Ectodermal cell (in vitro differentiated cells): Measurements from ENCODE around the gene MTUS2.

Experiments used
- H3K27ac ChIP-seq: 2 replicates; pipeline ENCODE4 v1.7.0; 2013; ENCODE audit warnings: mild to moderate bottlenecking, low read depth, low read length; ENCODE audit not compliant: insufficient read depth, poor library complexity, severe bottlenecking
- H3K27me3 ChIP-seq: 2 replicates; pipeline ENCODE4 v1.7.0; 2013; ENCODE audit warnings: mild to moderate bottlenecking, low read length; ENCODE audit not compliant: insufficient read depth, control insufficient read depth, poor library complexity, severe bottlenecking
- H3K36me3 ChIP-seq: one replicate; pipeline ENCODE4 v1.7.0; 2013; ENCODE audit warnings: low read length; ENCODE audit not compliant: control insufficient read depth, insufficient read depth
- H3K4me1 ChIP-seq: one replicate; pipeline ENCODE4 v1.7.0; 2013; ENCODE audit warnings: low read length; ENCODE audit not compliant: control insufficient read depth, insufficient read depth
- H3K4me3 ChIP-seq: 2 replicates; pipeline ENCODE4 v1.7.0; 2013; ENCODE audit warnings: low read depth, low read length, control low read depth; ENCODE audit not compliant: insufficient read depth
- H3K9me3 ChIP-seq: 2 replicates; pipeline ENCODE4 v1.7.0; 2013; ENCODE audit warnings: mild to moderate bottlenecking, low read length, moderate library complexity; ENCODE audit not compliant: control insufficient read depth
- WGBS, 2 experiments: methylation state at CpG; one replicate each; pipeline ENCODE4 v1.1.7; 2013; ENCODE audit warnings: missing lambda C conversion rate in 2 of 2; 5-methylcytosine and 5-hydroxymethylcytosine counted together

Gene MTUS2

GRCh38 chr13:29006359-29006850 lies 186.3 kb downstream of the MTUS2 start:
- Histone ChIP-seq H3K4me1 (no peaks in the 10 kb centered on the region), H3K4me3 (no peak overlapping the region), H3K36me3 (no peaks in the 10 kb centered on the region), H3K27me3 (no peaks in the 10 kb centered on the region), H3K9me3 (no peaks in the 10 kb centered on the region), H3K27ac (no peak overlapping the region)
- WGBS, 2 experiments = 67 to 78% methylated on average over 1 of the region's 2 CpGs

GRCh38 chr13:29008296-29008695 lies 188.2 kb downstream of the MTUS2 start:
- H3K4me3 ChIP-seq = no peak overlapping the region
- no peaks in the 10 kb centered on the region for H3K27me3 ChIP-seq
- H3K4me1 ChIP-seq = no peaks in the 10 kb centered on the region
- WGBS, 2 experiments = 71 to 78% methylated on average over 4 of the region's 4 CpGs
- no peaks in the 10 kb centered on the region for H3K9me3 ChIP-seq
- no peaks in the 10 kb centered on the region for H3K36me3 ChIP-seq
- H3K27ac ChIP-seq = no peak overlapping the region

- Histone ChIP-seq H3K27me3 (no peaks in the 10 kb centered on the region), H3K4me1 (no peaks in the 10 kb centered on the region), H3K4me3 (no peak overlapping the region), H3K27ac (no peak overlapping the region), H3K36me3 (no peaks in the 10 kb centered on the region), H3K9me3 (peaks cover 6% of the 10 kb centered on the region)
- 69 to 71% methylated on average over 7 of the region's 7 CpGs for WGBS, 2 experiments
Observed at GRCh38 chr13:29020314-29020713, 200.2 kb downstream of the MTUS2 start.

- 74 to 81% methylated on average over 2 of the region's 2 CpGs for WGBS, 2 experiments
Observed at GRCh38 chr13:29021311-29021710, 201.2 kb downstream of the MTUS2 start.

GRCh38 chr13:29021717-29022116 lies 201.6 kb downstream of the MTUS2 start:
- no peaks in the 10 kb centered on the region for H3K27me3 ChIP-seq
- H3K4me1 ChIP-seq = no peaks in the 10 kb centered on the region
- H3K4me3 ChIP-seq = no peak overlapping the region
- H3K9me3 ChIP-seq = peaks cover 6% of the 10 kb centered on the region
- H3K36me3 ChIP-seq = no peaks in the 10 kb centered on the region
- 85 to 87% methylated on average over 5 of the region's 5 CpGs for WGBS, 2 experiments
- no peak overlapping the region for H3K27ac ChIP-seq

More at GRCh38 chr13:29021311-29021710, 201.2 kb downstream of the MTUS2 start:
- Histone ChIP-seq H3K27me3 (no peaks in the 10 kb centered on the region), H3K4me3 (no peak overlapping the region), H3K36me3 (no peaks in the 10 kb centered on the region), H3K27ac (no peak overlapping the region), H3K4me1 (no peaks in the 10 kb centered on the region), H3K9me3 (peaks cover 6% of the 10 kb centered on the region)

- Histone ChIP-seq H3K27me3 (no peaks in the 10 kb centered on the region), H3K4me1 (no peaks in the 10 kb centered on the region), H3K4me3 (no peak overlapping the region), H3K36me3 (no peaks in the 10 kb centered on the region), H3K9me3 (peaks cover 6% of the 10 kb centered on the region), H3K27ac (no peak overlapping the region)
- WGBS, 2 experiments = 52 to 76% methylated on average over 2 to 4 of the region's 4 CpGs
Observed at GRCh38 chr13:29022410-29022809, 202.3 kb downstream of the MTUS2 start.

GRCh38 chr13:29022968-29023367 lies 202.8 kb downstream of the MTUS2 start:
- WGBS, 2 experiments = 75 to 93% methylated on average over 3 of the region's 3 CpGs

GRCh38 chr13:29024783-29025182 lies 204.6 kb downstream of the MTUS2 start:
- no peak overlapping the region for H3K27ac ChIP-seq
- peaks cover 6% of the 10 kb centered on the region for H3K9me3 ChIP-seq
- H3K4me3 ChIP-seq = no peak overlapping the region
- no peaks in the 10 kb centered on the region for H3K27me3 ChIP-seq
- no peaks in the 10 kb centered on the region for H3K4me1 ChIP-seq
- H3K36me3 ChIP-seq = no peaks in the 10 kb centered on the region
- 79 to 82% methylated on average over 8 of the region's 8 CpGs for WGBS, 2 experiments

More at GRCh38 chr13:29022968-29023367, 202.8 kb downstream of the MTUS2 start:
- no peaks in the 10 kb centered on the region for H3K4me1 ChIP-seq
- H3K36me3 ChIP-seq = no peaks in the 10 kb centered on the region
- no peak overlapping the region for H3K27ac ChIP-seq
- peaks cover 6% of the 10 kb centered on the region for H3K9me3 ChIP-seq
- H3K4me3 ChIP-seq = no peak overlapping the region
- no peaks in the 10 kb centered on the region for H3K27me3 ChIP-seq

- Histone ChIP-seq H3K4me1 (no peaks in the 10 kb centered on the region), H3K4me3 (no peak overlapping the region), H3K27me3 (no peaks in the 10 kb centered on the region), H3K9me3 (peaks cover 4% of the 10 kb centered on the region), H3K27ac (no peak overlapping the region), H3K36me3 (no peaks in the 10 kb centered on the region)
- WGBS, 2 experiments = 82 to 89% methylated on average over 5 of the region's 5 CpGs
Observed at GRCh38 chr13:29028868-29029267, 208.7 kb downstream of the MTUS2 start.

GRCh38 chr13:29038700-29039099 lies 218.6 kb downstream of the MTUS2 start:
- Histone ChIP-seq H3K4me3 (no peak overlapping the region), H3K4me1 (no peaks in the 10 kb centered on the region), H3K9me3 (peaks cover 2% of the 10 kb centered on the region), H3K27ac (no peak overlapping the region), H3K27me3 (no peaks in the 10 kb centered on the region), H3K36me3 (no peaks in the 10 kb centered on the region)
- 86 to 87% methylated on average over 11 of the region's 11 CpGs for WGBS, 2 experiments

- no peaks in the 10 kb centered on the region for H3K36me3 ChIP-seq
- 80 to 81% methylated on average over 18 of the region's 18 CpGs for WGBS, 2 experiments
Observed at GRCh38 chr13:29039212-29039611, 219.1 kb downstream of the MTUS2 start.

More at GRCh38 chr13:29039212-29039611, 219.1 kb downstream of the MTUS2 start:
- Histone ChIP-seq H3K9me3 (peaks cover 2% of the 10 kb centered on the region), H3K27me3 (no peaks in the 10 kb centered on the region), H3K4me1 (no peaks in the 10 kb centered on the region), H3K4me3 (no peak overlapping the region), H3K27ac (no peak overlapping the region)
